ENCODE results near the gene ZC3H12D.
"Not testable (repeated sequence)": the region's sequence is repeated elsewhere in the genome, so short reads cannot be mapped to it uniquely, and the experiment has no call there.

ZC3H12D gene

GRCh38 chr6:149457316-149457884 lies 27.4 kb downstream of the ZC3H12D start:
- DNase-seq = no peak

- no peak for DNase-seq
Observed at GRCh38 chr6:149456311-149457021, 28.3 kb downstream of the ZC3H12D start.

GRCh38 chr6:149455031-149455732 lies 29.6 kb downstream of the ZC3H12D start:
- DNase-seq = no peak

GRCh38 chr6:149454346-149454848 lies 30.4 kb downstream of the ZC3H12D start:
- no peak for DNase-seq

GRCh38 chr6:149453597-149454345 lies 31.0 kb downstream of the ZC3H12D start:
- DNase-seq = no peak

GRCh38 chr6:149452037-149452939 lies 32.5 kb downstream of the ZC3H12D start:
- DNase-seq = no peak

GRCh38 chr6:149451376-149452036 lies 33.3 kb downstream of the ZC3H12D start:
- DNase-seq = no peak

- DNase-seq = no peak
Observed at GRCh38 chr6:149450679-149451375, 34.0 kb downstream of the ZC3H12D start.

- DNase-seq = no peak
Observed at GRCh38 chr6:149449831-149450678, 34.8 kb downstream of the ZC3H12D start.

GRCh38 chr6:149448821-149449453 lies 35.9 kb downstream of the ZC3H12D start:
- no peak for DNase-seq

GRCh38 chr6:149446791-149447376 lies 37.9 kb downstream of the ZC3H12D start:
- no peak for DNase-seq

GRCh38 chr6:149445573-149445972 lies 39.2 kb downstream of the ZC3H12D start:
- DNase-seq = no peak

GRCh38 chr6:149445095-149445466 lies 39.7 kb downstream of the ZC3H12D start:
- no peak for DNase-seq

- not testable (repeated sequence) for DNase-seq
Observed at GRCh38 chr6:149444360-149445094, 40.3 kb downstream of the ZC3H12D start.

GRCh38 chr6:149443411-149444181 lies 41.2 kb downstream of the ZC3H12D start:
- no peak for DNase-seq

- no peak for DNase-seq
Observed at GRCh38 chr6:149441740-149442139, 43.1 kb downstream of the ZC3H12D start.

Measured in CD4-positive, alpha-beta T cell treated with Interleukin-15 for 1 hour (primary cell).